Right atrium auricular region (tissue), 2 donors: ENCODE results near the gene SPOCK2. TPM values are rescaled to one million over a fixed set of nuclear protein-coding genes. Genes with fewer than 3 reads are reported as not detected.

Experiments
- DNase-seq: peaks from one replicate; pipeline ENCODE4 v3.0.0-alpha.2; 2019; ENCODE audit warnings: low spot score
- H3K27ac ChIP-seq, 2 donors: fragments of 200-600 bp; sonication (generic); 1 replicate in 1 of 2; 2 replicates in 1 of 2; pipeline ENCODE4 v1.5.1; 2016 to 2019
- H3K27me3 ChIP-seq, 2 donors: fragments of 200-600 bp; sonication (generic); one replicate each; pipeline versions ENCODE4 v1.5.1 to v1.6.0; 2017 to 2019
- H3K36me3 ChIP-seq: fragments of 200-600 bp; sonication (generic); one replicate; pipeline ENCODE4 v1.5.1; 2016
- H3K4me1 ChIP-seq, 2 donors: fragments of 200-600 bp; sonication (generic); one replicate each; pipeline versions ENCODE4 v1.5.1 to v1.6.0; 2017 to 2019
- H3K4me3 ChIP-seq, 2 donors: fragments of 200-600 bp; sonication (generic); 1 replicate in 1 of 2; 2 replicates in 1 of 2; pipeline ENCODE4 v1.5.1; 2017 to 2019; ENCODE audit warnings: mild to moderate bottlenecking in 1 of 2, moderate library complexity in 1 of 2
- H3K9me3 ChIP-seq, 2 donors: fragments of 200-600 bp; sonication (generic); one replicate each; pipeline ENCODE4 v1.5.1; 2019
- total RNA-seq, 2 donors: library from RNA; depleted of rRNA; stranded (reverse); fragments of >200 nt; gene quantifications; one replicate each; pipeline ENCODE4 v1.1.0, GENCODE V29; 2016
- TF ChIP-seq, protein P1 (sequence below), 2 donors: fragments of 200-600 bp; sonication (generic); IDR thresholded peaks; one replicate each; pipeline ENCODE4 v1.5.1; 2019; ENCODE audit warnings: antibody characterized with exemption in 2 of 2

SPOCK2 gene
- total RNA-seq, 2 donors from 2014 or later, result 19.3 to 19.8 TPM

DNA sequence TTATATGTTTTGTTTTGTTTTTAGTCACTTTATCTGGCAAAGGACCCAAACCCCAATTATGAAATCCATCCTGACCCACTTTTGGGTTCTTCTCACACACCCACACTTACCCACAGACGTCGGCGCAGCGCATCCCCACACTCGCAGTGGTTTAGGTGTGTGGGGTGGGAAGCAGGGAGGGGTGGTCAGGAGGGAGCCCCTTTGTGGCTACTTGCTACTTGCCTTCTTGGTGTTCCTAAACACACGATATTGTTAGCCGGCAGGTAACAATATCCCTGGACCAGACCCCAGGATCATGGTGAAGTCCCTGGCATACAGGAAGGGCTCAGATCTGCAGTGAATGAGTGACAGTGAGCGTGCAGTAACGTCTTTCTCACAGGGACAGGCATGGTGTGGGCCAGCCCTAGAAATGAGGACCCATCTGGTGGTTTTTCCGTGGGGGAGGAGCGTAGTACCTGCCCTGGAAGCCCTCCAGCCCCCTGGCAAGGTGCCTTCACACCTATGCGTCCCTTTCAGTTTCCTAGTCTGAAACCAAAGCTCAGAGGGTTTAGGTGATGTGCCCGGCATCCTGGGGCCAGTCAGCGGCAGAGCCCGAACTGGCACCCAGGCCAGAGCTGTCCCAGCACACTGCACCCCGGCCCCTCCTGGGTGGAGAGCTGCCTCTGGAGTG is 4.4 kb downstream of the SPOCK2 start:
- Histone ChIP-seq H3K27ac (no peak overlapping the region), H3K9me3 (no peaks in the 10 kb centered on the region), H3K4me1 (peaks cover 0 to 29% of the 10 kb centered on the region in 2 donors), H3K36me3 (no peaks in the 10 kb centered on the region), H3K27me3 (no peaks in the 10 kb centered on the region), H3K4me3 (no peak overlapping the region)
- DNase-seq, result no peak
- TF ChIP-seq, protein P1, sequence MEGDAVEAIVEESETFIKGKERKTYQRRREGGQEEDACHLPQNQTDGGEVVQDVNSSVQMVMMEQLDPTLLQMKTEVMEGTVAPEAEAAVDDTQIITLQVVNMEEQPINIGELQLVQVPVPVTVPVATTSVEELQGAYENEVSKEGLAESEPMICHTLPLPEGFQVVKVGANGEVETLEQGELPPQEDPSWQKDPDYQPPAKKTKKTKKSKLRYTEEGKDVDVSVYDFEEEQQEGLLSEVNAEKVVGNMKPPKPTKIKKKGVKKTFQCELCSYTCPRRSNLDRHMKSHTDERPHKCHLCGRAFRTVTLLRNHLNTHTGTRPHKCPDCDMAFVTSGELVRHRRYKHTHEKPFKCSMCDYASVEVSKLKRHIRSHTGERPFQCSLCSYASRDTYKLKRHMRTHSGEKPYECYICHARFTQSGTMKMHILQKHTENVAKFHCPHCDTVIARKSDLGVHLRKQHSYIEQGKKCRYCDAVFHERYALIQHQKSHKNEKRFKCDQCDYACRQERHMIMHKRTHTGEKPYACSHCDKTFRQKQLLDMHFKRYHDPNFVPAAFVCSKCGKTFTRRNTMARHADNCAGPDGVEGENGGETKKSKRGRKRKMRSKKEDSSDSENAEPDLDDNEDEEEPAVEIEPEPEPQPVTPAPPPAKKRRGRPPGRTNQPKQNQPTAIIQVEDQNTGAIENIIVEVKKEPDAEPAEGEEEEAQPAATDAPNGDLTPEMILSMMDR (IDR thresholded peaks at IDR 0.05), result no peak

DNA sequence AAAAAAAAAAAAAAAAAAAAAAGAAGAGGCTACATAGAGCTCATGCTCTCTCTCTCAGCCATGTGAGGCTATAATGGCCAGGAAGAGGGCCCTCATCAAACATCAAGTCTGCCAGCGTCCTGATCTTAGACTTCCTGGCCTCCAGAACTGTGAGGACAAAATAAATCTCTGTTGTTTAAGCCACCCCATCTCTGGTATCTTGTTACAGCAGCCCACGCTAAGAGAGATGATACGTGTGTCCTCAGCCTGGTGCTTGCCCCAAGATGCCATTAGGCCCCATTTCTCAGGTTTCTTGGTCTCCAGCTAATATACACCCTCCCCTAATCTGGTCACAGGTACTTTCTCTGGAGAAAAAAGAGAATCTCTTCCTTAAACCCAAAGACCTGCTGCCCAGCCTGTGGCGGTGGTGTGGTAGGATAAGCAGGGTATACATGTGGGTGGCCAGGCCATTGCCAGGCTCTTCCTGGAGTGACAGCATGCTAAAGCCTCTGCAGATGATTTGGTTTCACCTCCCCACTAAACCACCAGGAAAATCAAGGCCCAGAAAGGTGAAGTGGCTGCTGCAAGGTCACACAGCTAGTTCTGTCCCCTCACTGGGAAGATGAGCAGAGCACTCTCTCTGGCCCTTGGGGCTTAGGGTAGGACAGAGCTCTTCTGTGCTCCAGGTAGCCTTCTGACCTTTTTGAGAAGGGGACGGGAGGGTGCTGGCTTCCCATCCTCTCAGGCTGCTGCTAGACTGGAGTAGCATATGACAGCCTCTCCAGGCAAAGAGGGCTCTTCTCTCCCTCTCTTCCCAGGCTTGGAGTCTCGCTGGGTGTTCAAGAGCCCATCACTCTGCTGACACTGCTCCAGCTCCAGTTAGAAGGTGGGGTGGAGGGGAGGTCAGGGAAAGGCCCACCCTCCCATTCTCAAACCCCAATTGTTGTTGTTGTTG is 5.2 kb downstream of the SPOCK2 start:
- TF ChIP-seq, protein P1 (IDR thresholded peaks at IDR 0.05), result no peak
- H3K36me3 ChIP-seq, result no peaks in the 10 kb centered on the region
- H3K9me3 ChIP-seq, result no peaks in the 10 kb centered on the region
- DNase-seq, result no peak
- no peak overlapping the region for H3K4me3 ChIP-seq
- H3K4me1 ChIP-seq, result peaks cover 0 to 21% of the 10 kb centered on the region in 2 donors
- no peak overlapping the region for H3K27ac ChIP-seq
- no peaks in the 10 kb centered on the region for H3K27me3 ChIP-seq

DNA sequence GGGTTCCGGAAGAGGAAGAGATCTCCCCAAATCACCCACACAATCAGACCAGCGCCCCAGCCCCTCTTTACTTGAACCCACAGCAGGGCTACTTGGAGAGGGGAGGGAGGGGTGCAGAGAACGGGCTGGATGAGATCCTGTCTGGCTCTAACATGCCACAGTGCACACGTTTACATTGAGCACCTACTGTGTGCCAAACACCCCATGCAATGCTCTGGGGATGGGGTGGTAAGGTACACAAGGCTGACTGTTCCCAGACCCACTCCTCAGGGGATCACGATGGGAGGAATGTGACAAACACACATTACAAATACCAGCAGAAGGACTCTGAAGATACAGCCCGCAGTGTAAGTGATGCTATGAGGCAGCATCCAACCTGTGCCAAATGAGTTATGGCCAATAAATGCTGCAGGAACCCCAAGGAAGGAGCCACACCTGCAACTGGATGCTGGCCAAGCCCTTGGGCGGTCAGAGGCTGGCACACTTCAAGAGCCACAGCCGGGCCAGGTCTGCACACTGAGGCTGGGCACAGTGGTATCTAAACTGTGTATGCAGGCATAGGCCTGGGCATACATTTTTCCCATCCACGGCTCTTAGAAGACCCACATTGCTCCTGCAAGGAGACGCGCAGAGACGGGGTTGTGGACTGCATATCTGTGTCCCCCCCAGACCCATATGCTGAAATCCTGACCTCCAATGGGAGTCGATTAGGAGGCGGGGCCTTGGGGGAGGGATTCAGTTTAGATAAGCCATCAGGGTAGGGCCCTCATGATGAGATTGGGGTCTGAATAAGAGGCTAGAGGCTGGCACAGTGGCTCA is 6.4 kb downstream of the SPOCK2 start:
- Histone ChIP-seq H3K9me3 (no peaks in the 10 kb centered on the region), H3K4me1 (peaks cover 0 to 10% of the 10 kb centered on the region in 2 donors), H3K36me3 (no peaks in the 10 kb centered on the region), H3K27me3 (no peaks in the 10 kb centered on the region), H3K27ac (no peak overlapping the region), H3K4me3 (no peak overlapping the region)
- no peak for DNase-seq
- TF ChIP-seq, protein P1 (IDR thresholded peaks at IDR 0.05), result no peak

DNA sequence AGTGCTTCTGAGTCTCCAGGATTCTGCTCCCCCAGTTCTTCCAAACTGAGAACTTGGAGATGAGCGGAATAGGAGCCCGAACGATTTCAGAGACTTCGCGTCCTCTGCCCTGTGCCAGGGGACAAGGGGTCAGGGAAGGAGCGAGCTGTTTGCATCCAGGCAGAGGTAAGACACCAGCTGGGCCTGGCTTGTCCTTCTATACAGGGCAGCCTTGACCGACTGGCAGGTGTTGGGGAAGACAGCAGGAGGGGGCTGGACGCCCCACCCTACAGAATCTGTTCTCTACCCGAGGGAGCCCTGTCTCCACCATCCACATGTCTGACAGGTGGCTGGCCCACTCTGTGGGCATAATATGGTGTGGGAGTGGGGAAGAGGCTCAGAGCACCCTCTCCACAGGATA is 7.1 kb downstream of the SPOCK2 start:
- no peaks in the 10 kb centered on the region for H3K27me3 ChIP-seq
- H3K4me3 ChIP-seq, result no peak overlapping the region
- TF ChIP-seq, protein P1 (IDR thresholded peaks at IDR 0.05), result no peak
- no peak overlapping the region for H3K27ac ChIP-seq
- peaks cover 0 to 2% of the 10 kb centered on the region in 2 donors for H3K4me1 ChIP-seq
- no peaks in the 10 kb centered on the region for H3K9me3 ChIP-seq
- H3K36me3 ChIP-seq, result no peaks in the 10 kb centered on the region
- no peak for DNase-seq

DNA sequence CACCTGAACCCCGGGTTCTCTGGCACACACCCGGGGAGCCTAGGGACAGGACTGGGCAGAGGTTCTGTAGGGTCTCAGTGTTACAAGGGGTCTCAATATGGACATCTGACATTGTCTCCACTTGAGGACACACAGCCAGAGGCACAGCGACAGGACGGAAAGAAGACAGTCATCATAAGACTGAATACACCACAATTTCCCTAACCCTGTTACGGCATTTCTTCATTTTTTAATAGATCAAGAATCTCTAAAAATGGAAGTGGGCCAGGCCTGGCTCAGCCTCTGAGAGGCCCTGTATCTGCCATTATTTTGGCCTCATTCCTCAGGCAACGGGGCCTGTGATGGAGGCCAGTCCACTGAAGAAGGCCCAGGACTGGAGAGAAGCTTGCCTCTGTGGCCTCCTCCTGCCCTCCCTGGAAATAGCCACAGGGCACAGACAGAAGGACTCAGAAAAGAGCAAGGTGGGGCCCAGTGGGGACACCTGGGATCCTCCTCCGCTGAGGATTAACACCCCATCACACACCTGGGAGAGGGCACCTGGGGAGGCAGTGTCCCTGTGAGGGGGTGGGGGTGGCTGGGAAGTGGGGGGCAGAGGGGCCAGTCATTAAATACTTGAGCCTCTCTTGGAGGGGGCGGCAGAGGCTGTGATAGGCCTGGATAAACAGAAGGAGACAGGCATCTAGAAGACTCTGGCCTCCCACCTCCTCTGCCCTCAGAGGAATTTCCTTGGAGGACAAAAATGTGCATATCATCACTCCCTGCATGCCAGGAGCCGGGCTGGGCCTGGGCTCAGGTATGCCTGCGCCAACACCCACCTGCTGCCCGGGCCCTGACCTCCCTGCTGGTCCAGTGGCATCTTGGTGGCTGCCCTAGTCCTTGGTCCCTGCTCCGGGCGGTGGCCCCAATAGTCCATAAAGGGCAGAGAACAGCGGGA is 8.0 kb downstream of the SPOCK2 start:
- Histone ChIP-seq H3K36me3 (no peaks in the 10 kb centered on the region), H3K9me3 (no peaks in the 10 kb centered on the region), H3K27ac (no peak overlapping the region), H3K4me3 (no peak overlapping the region), H3K4me1 (no peaks in the 10 kb centered on the region), H3K27me3 (no peaks in the 10 kb centered on the region)
- no peak for DNase-seq
- TF ChIP-seq, protein P1 (IDR thresholded peaks at IDR 0.05), result no peak
